K562 (cell line): ENCODE data around the gene GMPR2.

ENCODE experiments used
- CHD2 ChIP-seq: IDR thresholded peaks from 2 replicates; pipeline ENCODE4 v1.6.1; 2011; ENCODE audit warnings: low read depth, low read length
- DNMT1 ChIP-seq: fragments of 450-650 bp; IDR thresholded peaks from 2 replicates; pipeline ENCODE4 v1.6.1; 2016; ENCODE audit warnings: antibody characterized with exemption, mild to moderate bottlenecking
- EHMT2 ChIP-seq: fragments of 450-650 bp; IDR thresholded peaks from 2 replicates; pipeline ENCODE4 v1.6.1; 2018; ENCODE audit warnings: antibody characterized with exemption
- IRF2 ChIP-seq: sonication (generic); formaldehyde crosslinking; IDR thresholded peaks from 2 replicates; pipeline ENCODE4 v1.8.1; 2022; ENCODE audit warnings: mild to moderate bottlenecking, missing genetic modification reagents
- NBN ChIP-seq: fragments of 450-650 bp; IDR thresholded peaks from 2 replicates; pipeline ENCODE4 v1.6.1; 2016; ENCODE audit warnings: low read depth, mild to moderate bottlenecking
- SMAD1 ChIP-seq: fragments of 150-350 bp; IDR thresholded peaks from 2 replicates; pipeline ENCODE4 v1.6.1; 2014; ENCODE audit warnings: low read length, low read depth; ENCODE audit not compliant: partially characterized antibody
- SPI1 ChIP-seq: IDR thresholded peaks from 2 replicates; pipeline ENCODE4 v1.6.1; 2011; ENCODE audit warnings: low read depth, low read length, control low read depth, borderline replicate concordance
- TEAD4 ChIP-seq, 2 experiments: sonication (generic) in 1 of 2; formaldehyde crosslinking in 1 of 2; IDR thresholded peaks; 2 replicates each; pipeline versions ENCODE4 v1.6.1 to v1.8.0; 2012 to 2022; ENCODE audit warnings: borderline replicate concordance in 1 of 2, inconsistent platforms in 1 of 2, low read length in 1 of 2, mild to moderate bottlenecking in 1 of 2, missing genetic modification reagents in 1 of 2
- TF ChIP-seq, protein P1 (sequence below): fragments of 250-450 bp; sonication (Bioruptor Pico); IDR thresholded peaks from 2 replicates; pipeline ENCODE4 v1.5.0; 2021; ENCODE audit warnings: mild to moderate bottlenecking, borderline replicate concordance
- TF ChIP-seq, protein P2 (sequence below), 3 experiments: IDR thresholded peaks in 2 of 3; conservative IDR thresholded peaks in 1 of 3; 2 replicates each; pipeline ENCODE4 v1.5.1; 2011 to 2012; ENCODE audit warnings: low read length in 3 of 3, mild to moderate bottlenecking in 3 of 3, control low read depth in 2 of 3, improper control_type of control experiment in 1 of 3, inconsistent platforms in 1 of 3, low read depth in 1 of 3, mixed read lengths in 1 of 3, moderate library complexity in 1 of 3; ENCODE audit not compliant: insufficient read depth in 2 of 3

DNA sequence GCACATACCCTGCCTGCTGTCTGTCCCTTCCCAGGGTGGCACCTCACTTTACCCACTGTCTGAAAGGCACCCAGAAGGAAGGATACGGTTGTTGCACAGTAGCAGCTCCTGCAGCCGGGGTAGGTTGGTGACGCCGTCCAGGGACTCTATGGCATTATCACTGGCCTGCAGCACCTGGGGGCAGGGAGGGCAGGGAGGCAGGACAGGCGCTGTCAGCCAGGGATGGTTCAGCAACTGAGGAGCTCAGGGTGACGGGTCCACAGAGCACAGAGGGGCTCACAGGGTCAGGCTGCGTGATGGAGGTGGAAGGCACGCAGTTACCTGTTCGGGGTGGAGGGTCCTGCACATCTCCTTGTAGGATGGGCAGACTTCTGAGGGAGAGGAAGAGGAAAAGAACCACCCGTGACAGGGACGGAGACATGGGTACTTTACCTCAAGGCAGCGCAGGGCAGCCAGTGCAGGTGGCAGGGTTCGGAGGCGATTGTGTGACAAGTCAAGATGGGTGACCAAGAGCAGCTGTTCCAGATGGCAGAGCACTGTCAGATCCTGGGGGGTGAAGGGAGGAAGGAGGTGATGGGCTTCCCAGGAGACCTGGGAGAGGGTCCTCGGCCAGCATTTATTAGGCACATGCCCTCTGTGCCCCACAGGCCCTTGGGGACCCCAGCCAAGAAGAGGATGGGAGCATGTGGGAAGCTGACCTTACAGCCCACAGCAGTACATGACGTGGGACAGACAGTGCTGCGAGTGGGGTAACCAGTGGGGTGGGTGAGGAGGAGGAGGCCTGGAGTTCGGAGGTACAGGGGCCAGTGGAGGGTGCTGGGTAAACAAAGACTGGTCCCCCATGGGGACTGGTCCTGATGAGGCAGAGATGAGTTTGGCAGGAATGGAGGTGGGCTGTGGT is 33.9 kb downstream of the GMPR2 start:
- TF ChIP-seq, protein P1, sequence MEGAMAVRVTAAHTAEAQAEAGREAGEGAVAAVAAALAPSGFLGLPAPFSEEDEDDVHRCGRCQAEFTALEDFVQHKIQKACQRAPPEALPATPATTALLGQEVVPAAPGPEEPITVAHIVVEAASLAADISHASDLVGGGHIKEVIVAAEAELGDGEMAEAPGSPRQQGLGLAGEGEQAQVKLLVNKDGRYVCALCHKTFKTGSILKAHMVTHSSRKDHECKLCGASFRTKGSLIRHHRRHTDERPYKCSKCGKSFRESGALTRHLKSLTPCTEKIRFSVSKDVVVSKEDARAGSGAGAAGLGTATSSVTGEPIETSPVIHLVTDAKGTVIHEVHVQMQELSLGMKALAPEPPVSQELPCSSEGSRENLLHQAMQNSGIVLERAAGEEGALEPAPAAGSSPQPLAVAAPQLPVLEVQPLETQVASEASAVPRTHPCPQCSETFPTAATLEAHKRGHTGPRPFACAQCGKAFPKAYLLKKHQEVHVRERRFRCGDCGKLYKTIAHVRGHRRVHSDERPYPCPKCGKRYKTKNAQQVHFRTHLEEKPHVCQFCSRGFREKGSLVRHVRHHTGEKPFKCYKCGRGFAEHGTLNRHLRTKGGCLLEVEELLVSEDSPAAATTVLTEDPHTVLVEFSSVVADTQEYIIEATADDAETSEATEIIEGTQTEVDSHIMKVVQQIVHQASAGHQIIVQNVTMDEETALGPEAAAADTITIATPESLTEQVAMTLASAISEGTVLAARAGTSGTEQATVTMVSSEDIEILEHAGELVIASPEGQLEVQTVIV: no peak
- TF ChIP-seq DNMT1 (no peak), SPI1 (no peak), NBN (no peak), CHD2 (no peak), IRF2 (no peak), EHMT2 (no peak), SMAD1 (no peak), TEAD4 (IDR thresholded peaks at IDR 0.05; ENCODE audit: low read length) (no peak), TEAD4 (CRISPR knock-in tag; IDR thresholded peaks at IDR 0.05; ENCODE audit: borderline replicate concordance) (no peak)
- TF ChIP-seq, protein P2, sequence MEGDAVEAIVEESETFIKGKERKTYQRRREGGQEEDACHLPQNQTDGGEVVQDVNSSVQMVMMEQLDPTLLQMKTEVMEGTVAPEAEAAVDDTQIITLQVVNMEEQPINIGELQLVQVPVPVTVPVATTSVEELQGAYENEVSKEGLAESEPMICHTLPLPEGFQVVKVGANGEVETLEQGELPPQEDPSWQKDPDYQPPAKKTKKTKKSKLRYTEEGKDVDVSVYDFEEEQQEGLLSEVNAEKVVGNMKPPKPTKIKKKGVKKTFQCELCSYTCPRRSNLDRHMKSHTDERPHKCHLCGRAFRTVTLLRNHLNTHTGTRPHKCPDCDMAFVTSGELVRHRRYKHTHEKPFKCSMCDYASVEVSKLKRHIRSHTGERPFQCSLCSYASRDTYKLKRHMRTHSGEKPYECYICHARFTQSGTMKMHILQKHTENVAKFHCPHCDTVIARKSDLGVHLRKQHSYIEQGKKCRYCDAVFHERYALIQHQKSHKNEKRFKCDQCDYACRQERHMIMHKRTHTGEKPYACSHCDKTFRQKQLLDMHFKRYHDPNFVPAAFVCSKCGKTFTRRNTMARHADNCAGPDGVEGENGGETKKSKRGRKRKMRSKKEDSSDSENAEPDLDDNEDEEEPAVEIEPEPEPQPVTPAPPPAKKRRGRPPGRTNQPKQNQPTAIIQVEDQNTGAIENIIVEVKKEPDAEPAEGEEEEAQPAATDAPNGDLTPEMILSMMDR (IDR thresholded peaks at IDR 0.05 in 2 of 3, conservative IDR thresholded peaks at IDR 0.05 in 1 of 3; ENCODE audit: insufficient read depth in 2 of 3, low read depth in 1 of 3, low read length in 3 of 3): no peak
